PC-9 (cell line): ENCODE measurements around the gene MIGA1. TPM values are rescaled to one million over a fixed set of nuclear protein-coding genes. Genes with fewer than 3 reads are reported as not detected.

ENCODE experiments used
- BruUV-seq: library from RNA; stranded (reverse); fragments of 400-500 nt; replicated peaks from 2 replicates; lab custom pipeline; 2021; lab: Mats Ljungman, UMichigan
- CTCF ChIA-PET: fragments of 300-600 bp; sonication (Branson Sonifier 250); formaldehyde crosslinking; loops from one replicate; lab custom pipeline; 2022; ENCODE audit warnings: antibody characterized with exemption; lab: Charles Lee
- POLR2A ChIA-PET: fragments of 300-600 bp; sonication (Branson Sonifier 250); formaldehyde crosslinking; loops from one replicate; lab custom pipeline; 2022; ENCODE audit warnings: antibody characterized with exemption; ENCODE audit not compliant: unreplicated experiment; lab: Charles Lee
- DNase-seq, 2 experiments: peaks; one replicate each; pipeline versions ENCODE4 v3.0.0 to v3.0.0-alpha.2; 2015 to 2022; ENCODE audit warnings: mixed read lengths in 1 of 2
- H2AFZ ChIP-seq: fragments of 200-600 bp; sonication (generic); 2 replicates; pipeline ENCODE4 v1.8.1; 2017; ENCODE audit warnings: antibody characterized with exemption
- H3F3A ChIP-seq: fragments of 200-600 bp; sonication (generic); 2 replicates; pipeline ENCODE4 v1.8.1; 2017; ENCODE audit warnings: antibody characterized with exemption, mild to moderate bottlenecking, low read depth; ENCODE audit not compliant: insufficient read depth
- H3K27ac ChIP-seq: fragments of 200-600 bp; sonication (generic); 2 replicates; pipeline ENCODE4 v1.6.1; 2016; ENCODE audit warnings: mixed run types
- H3K27me3 ChIP-seq: fragments of 200-600 bp; sonication (generic); 2 replicates; pipeline ENCODE4 v1.6.1; 2016; ENCODE audit warnings: low read depth, mixed run types; ENCODE audit not compliant: insufficient read depth
- H3K36me3 ChIP-seq: fragments of 200-600 bp; sonication (generic); 2 replicates; pipeline ENCODE4 v1.6.1; 2016; ENCODE audit warnings: low read depth, mixed run types
- H3K4me1 ChIP-seq: fragments of 200-600 bp; sonication (generic); replicated peaks from 2 replicates; pipeline ENCODE4 v1.6.1; 2016; ENCODE audit warnings: mixed run types; ENCODE audit not compliant: insufficient read depth
- H3K4me2 ChIP-seq: fragments of 200-600 bp; sonication (generic); 2 replicates; pipeline ENCODE4 v1.6.1; 2017; ENCODE audit warnings: mixed run types
- H3K4me3 ChIP-seq: fragments of 200-600 bp; sonication (generic); 2 replicates; pipeline ENCODE4 v1.6.1; 2016; ENCODE audit warnings: mixed run types
- H3K79me2 ChIP-seq: fragments of 200-600 bp; sonication (generic); 2 replicates; pipeline ENCODE4 v1.6.1; 2017; ENCODE audit warnings: low read depth, mixed run types
- H3K9me2 ChIP-seq: fragments of 200-600 bp; sonication (generic); 2 replicates; pipeline ENCODE4 v1.8.1; 2017; ENCODE audit warnings: mild to moderate bottlenecking; ENCODE audit not compliant: insufficient read depth
- H3K9me3 ChIP-seq: fragments of 200-600 bp; sonication (generic); 2 replicates; pipeline ENCODE4 v1.8.1; 2016; ENCODE audit warnings: low read depth; ENCODE audit not compliant: insufficient read depth
- H4K20me1 ChIP-seq: fragments of 200-600 bp; sonication (generic); 2 replicates; pipeline ENCODE4 v1.8.1; 2017; ENCODE audit not compliant: insufficient read depth
- EZH2 ChIP-seq: fragments of 200-600 bp; sonication (generic); IDR thresholded peaks from 2 replicates; pipeline ENCODE4 v1.8.0; 2017; ENCODE audit warnings: antibody characterized with exemption, low read depth
- intact Hi-C: fragments of 100-400 bp; cut with micrococcal nuclease; formaldehyde crosslinking; loops from one replicate; pipeline ENCODE4 v1.10.0; 2022; ENCODE audit not compliant: unreplicated experiment
- total RNA-seq: library from RNA; stranded (reverse); gene quantifications from 2 replicates; pipeline ENCODE4 v1.2.3, GENCODE V29; 2021
- TF ChIP-seq, protein P1 (sequence below): fragments of 200-600 bp; sonication (generic); conservative IDR thresholded peaks from 2 replicates; pipeline ENCODE4 v1.6.1; 2017; ENCODE audit warnings: mixed run types, antibody characterized with exemption, mild to moderate bottlenecking, moderate library complexity

MIGA1 gene
- total RNA-seq, 1 experiment from 2014 or later: 11.5 TPM

DNA sequence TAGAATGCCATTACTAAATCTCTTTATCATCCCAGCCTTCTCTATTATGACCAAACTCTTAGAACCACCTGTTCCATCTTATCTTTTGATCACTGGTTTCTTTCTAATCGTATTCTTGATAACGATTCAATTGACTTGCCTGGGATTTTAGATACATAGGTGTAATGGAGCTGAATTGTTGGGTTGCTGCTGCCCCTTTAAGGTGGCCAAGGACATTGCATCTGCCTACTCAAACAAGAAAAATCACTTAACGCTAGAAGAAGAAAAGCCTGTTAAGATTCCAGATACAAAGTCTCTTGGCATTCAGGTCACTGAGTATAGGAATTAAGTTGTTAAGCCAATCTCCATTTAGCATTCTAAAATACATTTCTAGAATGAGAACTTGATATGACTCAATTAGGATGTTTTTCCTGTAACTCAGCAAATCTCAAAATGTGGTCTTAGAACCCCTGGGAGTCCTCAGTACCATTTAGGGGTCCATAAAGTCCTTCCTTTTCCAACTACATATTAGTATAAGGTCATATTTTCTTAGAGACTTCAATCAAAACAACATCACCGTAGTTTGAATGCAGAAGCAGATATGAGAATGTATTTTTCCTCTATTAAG, 121.3 kb downstream of the MIGA1 start:
- Histone ChIP-seq H3K27ac (no peak overlapping the region), H3K4me3 (no peak overlapping the region), H3K9me2 (no peaks in the 10 kb centered on the region; the same call in 1 of the 2 replicates), H2AFZ (peak overlapping the region; percentile 14; the same call in 1 of the 2 replicates), H3K79me2 (no peaks in the 10 kb centered on the region), H4K20me1 (no peaks in the 10 kb centered on the region), H3K9me3 (no peaks in the 10 kb centered on the region), H3K27me3 (no peaks in the 10 kb centered on the region), H3F3A (no peaks in the 10 kb centered on the region; the same call in 1 of the 2 replicates), H3K4me2 (no peak overlapping the region), H3K36me3 (no peaks in the 10 kb centered on the region), H3K4me1 (no peaks in the 10 kb centered on the region; the same call in 1 of the 2 replicates)
- no peak for TF ChIP-seq EZH2
- TF ChIP-seq, protein P1, sequence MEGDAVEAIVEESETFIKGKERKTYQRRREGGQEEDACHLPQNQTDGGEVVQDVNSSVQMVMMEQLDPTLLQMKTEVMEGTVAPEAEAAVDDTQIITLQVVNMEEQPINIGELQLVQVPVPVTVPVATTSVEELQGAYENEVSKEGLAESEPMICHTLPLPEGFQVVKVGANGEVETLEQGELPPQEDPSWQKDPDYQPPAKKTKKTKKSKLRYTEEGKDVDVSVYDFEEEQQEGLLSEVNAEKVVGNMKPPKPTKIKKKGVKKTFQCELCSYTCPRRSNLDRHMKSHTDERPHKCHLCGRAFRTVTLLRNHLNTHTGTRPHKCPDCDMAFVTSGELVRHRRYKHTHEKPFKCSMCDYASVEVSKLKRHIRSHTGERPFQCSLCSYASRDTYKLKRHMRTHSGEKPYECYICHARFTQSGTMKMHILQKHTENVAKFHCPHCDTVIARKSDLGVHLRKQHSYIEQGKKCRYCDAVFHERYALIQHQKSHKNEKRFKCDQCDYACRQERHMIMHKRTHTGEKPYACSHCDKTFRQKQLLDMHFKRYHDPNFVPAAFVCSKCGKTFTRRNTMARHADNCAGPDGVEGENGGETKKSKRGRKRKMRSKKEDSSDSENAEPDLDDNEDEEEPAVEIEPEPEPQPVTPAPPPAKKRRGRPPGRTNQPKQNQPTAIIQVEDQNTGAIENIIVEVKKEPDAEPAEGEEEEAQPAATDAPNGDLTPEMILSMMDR: peak; percentile 89
- POLR2A ChIA-PET: no interaction called here
- BruUV-seq: no TSS peak
- peak; percentile 19 to 60 for DNase-seq
- intact Hi-C loops: loop anchor here (2.0 to 10.0 kb wide), 2 partner anchors 366 to 752 kb away; no protein-coding TSS in a partner anchor
- CTCF ChIA-PET: interaction anchor here (0.6 to 0.7 kb wide), 2 partner anchors 74 to 213 kb away, joined by 3 read pairs; no protein-coding TSS in a partner anchor

DNA sequence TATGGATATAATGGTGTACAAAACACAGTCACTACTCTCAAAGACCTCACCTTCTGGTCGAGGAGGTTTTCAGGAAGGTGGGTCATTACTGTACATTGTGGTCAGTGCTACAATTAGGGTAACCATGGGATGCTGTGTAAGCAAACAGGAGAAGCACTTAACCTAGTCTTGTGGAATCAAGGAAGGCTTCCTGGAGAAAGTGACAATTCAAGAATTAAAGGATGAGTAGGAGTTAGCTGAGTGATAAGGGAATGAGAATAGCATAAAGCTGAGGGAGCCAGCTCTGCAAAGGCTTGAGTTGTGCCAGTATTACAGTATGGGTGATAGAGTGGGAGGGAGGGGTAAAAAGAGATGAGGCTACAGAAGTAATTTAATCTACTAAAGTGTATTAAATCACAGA, 126.2 kb downstream of the MIGA1 start:
- H3K79me2 ChIP-seq: no peaks in the 10 kb centered on the region
- no peaks in the 10 kb centered on the region; the same call in 1 of the 2 replicates for H3K4me1 ChIP-seq
- H3K4me3 ChIP-seq: no peak overlapping the region
- H3K27ac ChIP-seq: no peak overlapping the region
- H3K9me3 ChIP-seq: no peaks in the 10 kb centered on the region
- no peaks in the 10 kb centered on the region for H3K27me3 ChIP-seq
- intact Hi-C loops: loop anchor here (10.0 kb wide), 1 partner anchor 371 kb away; no protein-coding TSS in a partner anchor
- no peaks in the 10 kb centered on the region for H3F3A ChIP-seq
- no peaks in the 10 kb centered on the region for H3K36me3 ChIP-seq
- no peak for DNase-seq
- H3K9me2 ChIP-seq: no peaks in the 10 kb centered on the region
- H3K4me2 ChIP-seq: no peak overlapping the region
- no peaks in the 10 kb centered on the region for H4K20me1 ChIP-seq
- POLR2A ChIA-PET: no interaction called here
- CTCF ChIA-PET: no interaction called here
- H2AFZ ChIP-seq: no peak overlapping the region
- no TSS peak for BruUV-seq
- no peak for TF ChIP-seq EZH2
- TF ChIP-seq, protein P1: no peak

DNA sequence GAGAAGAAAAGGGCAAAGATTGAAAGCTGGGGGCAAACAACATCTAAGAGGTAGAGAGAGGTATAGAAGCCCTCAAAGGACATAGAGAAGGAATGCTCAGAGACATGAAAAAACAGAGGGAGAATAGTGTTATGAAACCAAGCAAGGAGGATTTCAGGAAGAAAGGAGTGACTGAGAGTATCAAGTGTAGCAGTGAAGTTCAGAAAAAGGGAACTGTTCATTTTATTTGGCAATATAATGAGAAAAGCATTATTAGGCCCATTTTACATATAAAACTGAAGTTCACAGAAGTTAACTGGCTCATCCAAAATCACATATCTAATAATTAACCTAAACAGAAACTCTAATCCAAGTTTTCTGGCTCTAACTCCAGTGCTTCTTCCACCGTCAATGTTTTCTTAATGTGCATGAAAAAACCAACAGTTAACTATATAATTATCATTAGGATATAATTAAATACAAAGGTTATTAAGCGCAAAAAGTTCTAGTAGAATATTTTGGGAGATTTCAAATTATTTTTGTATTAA, 126.6 kb downstream of the MIGA1 start:
- no peaks in the 10 kb centered on the region for H4K20me1 ChIP-seq
- H3K27ac ChIP-seq: no peak overlapping the region
- H3K27me3 ChIP-seq: no peaks in the 10 kb centered on the region
- H3K4me1 ChIP-seq: no peaks in the 10 kb centered on the region
- no peak overlapping the region for H3K4me3 ChIP-seq
- intact Hi-C loops: loop anchor here (10.0 kb wide), 1 partner anchor 371 kb away; no protein-coding TSS in a partner anchor
- H3K79me2 ChIP-seq: no peaks in the 10 kb centered on the region
- H3K9me3 ChIP-seq: no peaks in the 10 kb centered on the region
- no peak overlapping the region for H2AFZ ChIP-seq
- no peak for DNase-seq
- BruUV-seq: no TSS peak
- no peak overlapping the region for H3K4me2 ChIP-seq
- TF ChIP-seq, protein P1: no peak
- TF ChIP-seq EZH2: no peak
- ChIA-PET POLR2A (no interaction called here), CTCF (no interaction called here)
- H3F3A ChIP-seq: no peaks in the 10 kb centered on the region
- H3K36me3 ChIP-seq: no peaks in the 10 kb centered on the region
- H3K9me2 ChIP-seq: no peaks in the 10 kb centered on the region
